SH-SY5Y (cell line): ENCODE results near the gene FOXP4.

ENCODE experiments used
- GATA2 ChIP-seq: IDR thresholded peaks from 2 replicates; pipeline ENCODE4 v1.6.1; 2011; ENCODE audit warnings: mild to moderate bottlenecking, low read depth, low read length
- GATA3 ChIP-seq: IDR thresholded peaks from 2 replicates; pipeline ENCODE4 v1.6.1; 2011; ENCODE audit warnings: low read depth, mild to moderate bottlenecking, low read length, moderate library complexity

DNA sequence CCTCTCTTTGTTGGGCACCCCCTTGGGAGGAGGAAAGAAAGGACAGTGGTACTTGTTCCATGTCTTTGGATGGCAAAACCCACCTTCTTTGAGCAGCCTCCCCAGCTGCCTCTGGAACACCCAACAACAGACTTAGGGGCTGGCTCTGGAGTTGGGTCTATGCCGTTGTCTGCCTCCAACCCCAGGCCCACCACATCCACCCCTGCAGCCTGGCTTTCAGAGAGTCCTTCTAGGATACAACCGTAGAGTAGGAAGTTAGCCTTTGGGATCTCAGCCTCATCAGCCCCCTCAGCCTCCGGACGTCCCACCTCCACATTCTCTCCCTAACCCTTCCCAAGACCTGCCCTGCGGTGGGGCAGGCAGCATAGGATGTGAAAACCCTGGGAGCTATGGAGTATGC lies 36.4 kb downstream of the FOXP4 start:
- TF ChIP-seq GATA3 (no peak), GATA2 (no peak)
